Skin of body (tissue), 2 donors: ENCODE results near the gene NCAPH2. TPM values are rescaled to one million over a fixed set of nuclear protein-coding genes. Genes with fewer than 3 reads are reported as not detected.

ENCODE experiments used
- DNase-seq: peaks from one replicate; lab custom pipeline; 2025; lab: John Stamatoyannopoulos, UW
- total RNA-seq: library from RNA; depleted of rRNA; stranded (reverse); fragments of >200 nt; gene quantifications from one replicate; pipeline ENCODE4 v1.2.3, GENCODE V29; 2014

NCAPH2 gene
- total RNA-seq, 1 donor from 2014 or later: 29.7 TPM

DNA sequence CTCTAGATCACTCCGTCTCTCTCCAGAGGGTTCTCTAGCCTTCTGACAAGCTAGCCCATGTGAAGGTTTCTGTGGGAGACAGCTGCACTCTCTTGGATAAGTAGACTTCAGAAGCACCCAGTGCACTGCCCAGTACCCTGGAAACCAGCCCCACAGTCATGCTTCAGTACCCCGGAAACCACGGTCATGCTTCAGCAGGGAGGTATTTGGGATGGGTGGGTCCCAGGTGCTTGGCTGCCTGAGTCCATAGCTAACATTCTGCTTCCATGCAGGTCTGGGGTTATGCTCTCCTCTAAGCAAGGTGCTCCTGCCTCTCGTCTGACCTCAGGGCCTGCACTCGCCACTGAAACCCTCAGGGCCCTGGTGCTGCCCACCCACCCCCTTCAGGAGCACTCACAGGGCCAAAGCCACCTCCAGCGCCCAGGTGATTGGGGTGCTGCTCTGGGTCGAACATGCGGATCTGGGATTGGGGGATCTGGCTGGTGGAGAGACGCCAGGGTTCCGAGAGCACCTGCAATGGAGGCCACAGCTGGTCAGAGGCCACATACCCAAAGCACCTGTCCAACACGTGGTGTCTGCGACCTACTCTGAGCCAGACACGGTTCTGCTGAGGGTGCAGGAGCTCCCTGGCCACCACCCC is 62.0 kb downstream of the NCAPH2 start:
- DNase-seq: no peak

DNA sequence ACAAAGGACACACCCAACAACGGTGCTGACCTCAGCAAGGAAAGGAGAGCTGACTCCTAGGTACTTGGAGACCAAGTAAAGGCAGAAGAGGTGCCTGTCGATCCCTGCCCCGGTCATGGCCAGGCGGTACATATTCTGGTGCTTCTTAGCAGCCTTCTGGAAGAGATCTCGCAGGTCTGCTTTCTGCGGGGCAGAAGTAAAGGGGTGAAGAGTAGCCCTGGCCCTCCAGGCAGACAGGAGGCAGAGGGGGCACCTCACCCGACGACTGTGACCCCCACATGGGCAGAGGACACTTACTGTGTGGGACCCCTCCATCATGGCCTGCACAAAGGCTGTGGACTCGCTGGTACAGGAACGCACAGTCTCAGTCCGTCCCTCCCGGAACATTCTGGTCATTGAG is 62.8 kb downstream of the NCAPH2 start:
- no peak for DNase-seq

DNA sequence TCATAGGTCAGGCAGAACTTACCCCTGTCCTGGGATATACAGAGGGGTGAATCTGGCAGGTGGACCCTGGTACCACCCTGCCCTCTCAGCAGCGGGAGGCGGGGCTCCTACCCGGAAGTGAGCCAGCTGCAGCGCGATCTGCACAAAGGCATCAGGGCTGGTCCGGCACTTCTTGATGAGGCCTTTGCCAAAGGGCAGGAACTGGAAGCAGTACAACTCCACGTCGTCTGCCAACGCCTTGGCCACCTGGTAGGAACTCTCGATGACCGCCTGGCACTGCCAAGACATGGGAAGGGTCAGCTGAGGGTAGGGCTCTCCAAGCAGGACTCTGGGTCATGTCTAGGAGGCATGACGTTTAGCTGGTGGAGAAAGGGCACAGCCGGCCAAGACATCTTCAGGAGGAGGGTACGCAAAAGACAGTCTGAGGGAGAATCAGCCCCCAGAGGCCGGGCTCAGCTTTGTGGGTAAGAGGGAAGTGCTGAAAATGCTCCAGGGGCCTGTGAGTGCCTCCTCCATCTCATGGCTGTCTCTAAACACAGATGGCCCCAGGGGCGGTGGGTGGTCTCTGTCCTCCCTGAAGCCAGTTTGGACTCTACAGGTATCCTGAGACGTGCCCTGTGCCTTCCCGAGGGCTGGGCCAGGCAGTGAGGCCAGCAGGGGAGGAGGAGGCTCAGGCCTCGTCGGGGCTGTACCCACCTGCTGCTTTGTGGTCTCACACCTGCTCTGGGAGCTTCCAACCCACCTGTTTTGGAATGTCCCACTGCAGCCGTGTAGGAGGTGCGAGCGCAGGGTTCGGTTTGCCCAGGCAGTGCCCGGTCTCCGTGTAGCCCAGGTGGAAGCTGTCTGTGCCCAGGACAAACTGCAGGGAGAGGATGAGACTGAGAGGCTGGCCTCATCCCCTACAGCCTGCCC is 63.5 kb downstream of the NCAPH2 start:
- no peak for DNase-seq

DNA sequence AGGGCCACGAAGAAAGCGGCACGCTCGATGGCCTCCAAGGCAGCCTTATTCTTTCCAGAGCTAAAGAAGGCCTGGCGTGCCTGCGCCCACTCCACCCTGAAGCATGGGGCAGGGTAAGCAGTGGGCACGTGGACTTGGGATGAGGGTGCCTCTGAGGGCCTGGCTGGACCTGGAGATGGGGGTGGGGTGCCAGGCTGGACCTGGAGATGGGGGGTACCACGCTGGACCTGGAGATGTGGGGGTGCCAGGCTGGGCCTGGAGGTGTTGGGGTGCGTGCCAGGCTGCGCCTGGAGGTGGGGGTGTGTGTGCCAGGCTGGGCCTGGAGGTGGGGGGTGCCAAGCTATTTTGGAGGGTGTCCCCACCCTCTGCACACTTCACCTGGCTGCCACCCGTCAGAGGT is 64.9 kb downstream of the NCAPH2 start:
- no peak for DNase-seq

- DNase-seq: no peak
These were observed 65.7 kb downstream of the NCAPH2 start for GRCh38 chr22:50573491-50574382.

- DNase-seq: no peak
These were observed 66.3 kb downstream of the NCAPH2 start for GRCh38 chr22:50574383-50574755.

Other genes with a start within 250 kb of the NCAPH2 start
- gene MAPK12, start 246.5 kb upstream of the NCAPH2 start, total RNA-seq: 8.8 TPM
- gene MAPK11, start 237.8 kb upstream of the NCAPH2 start, total RNA-seq: 5.2 TPM
- gene PLXNB2, start 200.6 kb upstream of the NCAPH2 start, total RNA-seq: 68.8 TPM
- gene DENND6B, start 181.2 kb upstream of the NCAPH2 start, total RNA-seq: 2.9 TPM
- gene PPP6R2, start 164.9 kb upstream of the NCAPH2 start, total RNA-seq: 31.5 TPM
- gene SBF1, start 33.2 kb upstream of the NCAPH2 start, total RNA-seq: 31.9 TPM
- 0.39 TPM for gene ADM2, start 26.7 kb upstream of the NCAPH2 start, total RNA-seq
- gene MIOX, start 21.4 kb upstream of the NCAPH2 start, total RNA-seq: not detected
- 16.1 TPM for gene LMF2, start 522 bp upstream of the NCAPH2 start, total RNA-seq
- 0.59 TPM for gene SCO2, start 17.4 kb downstream of the NCAPH2 start, total RNA-seq
- 16.3 TPM for gene TYMP, start 21.8 kb downstream of the NCAPH2 start, total RNA-seq
- 0.30 TPM for gene KLHDC7B, start 37.7 kb downstream of the NCAPH2 start, total RNA-seq
- gene SYCE3, start 54.7 kb downstream of the NCAPH2 start, total RNA-seq: not detected
- 10.3 TPM for gene CPT1B, start 70.2 kb downstream of the NCAPH2 start, total RNA-seq
- 28.3 TPM for gene CHKB, start 74.6 kb downstream of the NCAPH2 start, total RNA-seq
- 1.6 TPM for gene MAPK8IP2, start 92.6 kb downstream of the NCAPH2 start, total RNA-seq
- gene ARSA, start 119.9 kb downstream of the NCAPH2 start, total RNA-seq: 8.4 TPM
- 7.2 TPM for gene SHANK3, start 164.6 kb downstream of the NCAPH2 start, total RNA-seq
- gene ACR, start 230.0 kb downstream of the NCAPH2 start, total RNA-seq: 0.39 TPM